H9 (cell line): Measurements from ENCODE around the gene TRIM51. TPM values are rescaled to one million over a fixed set of nuclear protein-coding genes. Genes with fewer than 3 reads are reported as not detected.

Experiments used
- DNase-seq: peaks from one replicate; pipeline ENCODE4 v3.0.0-alpha.2; 2017
- H2AFZ ChIP-seq: one replicate; pipeline ENCODE4 v1.6.1; 2013; ENCODE audit warnings: mild to moderate bottlenecking, low read length, control low read depth, moderate library complexity
- H2AK5ac ChIP-seq: 2 replicates; pipeline ENCODE4 v1.6.1; 2013; ENCODE audit warnings: low read length, control low read depth, mixed read lengths; ENCODE audit not compliant: insufficient read length
- H2BK120ac ChIP-seq: one replicate; pipeline ENCODE4 v1.6.1; 2013; ENCODE audit warnings: low read depth, mild to moderate bottlenecking, low read length, control low read depth, inconsistent platforms; ENCODE audit not compliant: poor library complexity, severe bottlenecking
- H2BK12ac ChIP-seq: 2 replicates; pipeline ENCODE4 v1.6.1; 2013; ENCODE audit warnings: low read length, control low read depth, mixed read lengths, low read depth; ENCODE audit not compliant: insufficient read length
- H2BK15ac ChIP-seq: 2 replicates; pipeline ENCODE4 v1.6.1; 2013; ENCODE audit warnings: low read depth, low read length, control low read depth
- H2BK20ac ChIP-seq: one replicate; pipeline ENCODE4 v1.6.1; 2013; ENCODE audit warnings: low read depth, mild to moderate bottlenecking, low read length, control low read depth, inconsistent platforms; ENCODE audit not compliant: poor library complexity, severe bottlenecking
- H2BK5ac ChIP-seq: 2 replicates; pipeline ENCODE4 v1.6.1; 2013; ENCODE audit warnings: low read length, control low read depth, mixed read lengths; ENCODE audit not compliant: insufficient read length
- H3K14ac ChIP-seq: 2 replicates; pipeline ENCODE4 v1.6.1; 2013; ENCODE audit warnings: low read length, control low read depth; ENCODE audit not compliant: insufficient read depth
- H3K18ac ChIP-seq: 2 replicates; pipeline ENCODE4 v1.6.1; 2013; ENCODE audit warnings: low read depth, mild to moderate bottlenecking, mixed read lengths, low read length, control low read depth; ENCODE audit not compliant: insufficient read length
- H3K23ac ChIP-seq: 2 replicates; pipeline ENCODE4 v1.6.1; 2013; ENCODE audit warnings: low read length, control low read depth, mixed read lengths, low read depth; ENCODE audit not compliant: insufficient read length
- H3K23me2 ChIP-seq: 2 replicates; pipeline ENCODE4 v1.6.1; 2013; ENCODE audit warnings: low read depth, mild to moderate bottlenecking, mixed read lengths, low read length, control low read depth; ENCODE audit not compliant: insufficient read length, poor library complexity, severe bottlenecking
- H3K27ac ChIP-seq: 2 replicates; pipeline ENCODE4 v1.5.1; 2013; ENCODE audit warnings: low read length, control low read depth, mixed read lengths, low read depth; ENCODE audit not compliant: insufficient read length
- H3K27me3 ChIP-seq: 2 replicates; pipeline ENCODE4 v1.6.1; 2013; ENCODE audit warnings: low read length, control low read depth, inconsistent platforms; ENCODE audit not compliant: insufficient read depth
- H3K4ac ChIP-seq: 2 replicates; pipeline ENCODE4 v1.6.1; 2013; ENCODE audit warnings: low read depth, mild to moderate bottlenecking, control low read depth, inconsistent platforms, low read length, moderate library complexity
- H3K4me1 ChIP-seq: 2 replicates; pipeline ENCODE4 v1.6.1; 2013; ENCODE audit warnings: low read length, control low read depth, inconsistent platforms; ENCODE audit not compliant: insufficient read depth
- H3K4me2 ChIP-seq: 2 replicates; pipeline ENCODE4 v1.6.1; 2013; ENCODE audit warnings: low read length, control low read depth, mixed read lengths; ENCODE audit not compliant: insufficient read length, insufficient read depth
- H3K56ac ChIP-seq: 2 replicates; pipeline ENCODE4 v1.6.1; 2013; ENCODE audit warnings: low read depth, mild to moderate bottlenecking, mixed read lengths, low read length, control low read depth; ENCODE audit not compliant: insufficient read length
- H3K79me1 ChIP-seq: 2 replicates; pipeline ENCODE4 v1.6.1; 2013; ENCODE audit warnings: low read depth, mild to moderate bottlenecking, moderate library complexity, low read length, control low read depth, inconsistent platforms; ENCODE audit not compliant: insufficient read depth, poor library complexity, severe bottlenecking
- H3K79me2 ChIP-seq: 2 replicates; pipeline ENCODE4 v1.6.1; 2013; ENCODE audit warnings: low read length, control low read depth, inconsistent platforms; ENCODE audit not compliant: insufficient read depth
- H3K9ac ChIP-seq: 2 replicates; pipeline ENCODE4 v1.6.1; 2013; ENCODE audit warnings: low read length, control low read depth, mixed read lengths; ENCODE audit not compliant: insufficient read length; ENCODE audit errors: extremely low read depth
- H3K9me3 ChIP-seq: one replicate; pipeline ENCODE4 v1.6.1; 2013; ENCODE audit warnings: low read depth, low read length, inconsistent platforms; ENCODE audit not compliant: control insufficient read depth
- H3T11ph ChIP-seq: one replicate; pipeline ENCODE4 v1.6.1; 2013; ENCODE audit warnings: mild to moderate bottlenecking, low read length, control low read depth, inconsistent platforms
- H4K20me1 ChIP-seq: one replicate; pipeline ENCODE4 v1.6.1; 2013; ENCODE audit not compliant: control insufficient read depth, insufficient read length, insufficient read depth
- H4K5ac ChIP-seq: 2 replicates; pipeline ENCODE4 v1.6.1; 2013; ENCODE audit warnings: low read depth, mild to moderate bottlenecking, mixed read lengths, low read length, control low read depth; ENCODE audit not compliant: insufficient read length
- H4K8ac ChIP-seq: replicated peaks from 2 replicates; pipeline ENCODE4 v1.6.1; 2013; ENCODE audit warnings: low read length, control low read depth, mixed read lengths, low read depth; ENCODE audit not compliant: insufficient read length
- H4K91ac ChIP-seq: 2 replicates; pipeline ENCODE4 v1.6.1; 2013; ENCODE audit warnings: low read depth, mild to moderate bottlenecking, moderate library complexity, mixed read lengths, low read length, control low read depth; ENCODE audit not compliant: insufficient read length
- H3K27ac Mint-ChIP-seq, 3 experiments: 2 replicates in 2 of 3; 3 replicates in 1 of 3; pipeline ENCODE4 v1.8.0; 2020 to 2021; ENCODE audit warnings: mixed read lengths in 3 of 3, mild to moderate bottlenecking in 1 of 3, moderate library complexity in 1 of 3
- H3K27me3 Mint-ChIP-seq: 2 replicates; pipeline ENCODE4 v1.8.0; 2021; ENCODE audit warnings: low read depth, mild to moderate bottlenecking, moderate library complexity, mixed read lengths
- H3K36me3 Mint-ChIP-seq, 3 experiments: 2 replicates in 2 of 3; 3 replicates in 1 of 3; pipeline ENCODE4 v1.8.0; 2020 to 2021; ENCODE audit warnings: low read depth in 3 of 3, mixed read lengths in 3 of 3; ENCODE audit not compliant: insufficient read depth in 1 of 3
- H3K4me1 Mint-ChIP-seq, 2 experiments: 2 replicates each; pipeline ENCODE4 v1.8.0; 2020; ENCODE audit warnings: mixed read lengths in 2 of 2
- H3K4me3 Mint-ChIP-seq, 2 experiments: 2 replicates in 1 of 2; 3 replicates in 1 of 2; pipeline ENCODE4 v1.8.0; 2020 to 2021; ENCODE audit warnings: mild to moderate bottlenecking in 2 of 2, mixed read lengths in 2 of 2, moderate library complexity in 1 of 2
- H3K9me3 Mint-ChIP-seq, 2 experiments: 2 replicates in 1 of 2; 3 replicates in 1 of 2; pipeline ENCODE4 v1.8.0; 2020; ENCODE audit warnings: mild to moderate bottlenecking in 2 of 2, mixed read lengths in 2 of 2, moderate library complexity in 1 of 2
- WGBS: extraction: QIAGEN DNeasy Blood & Tissue Kit; methylation state at CpG from one replicate; pipeline ENCODE4 v1.1.7; 2013; ENCODE audit warnings: missing lambda C conversion rate, low lambda C conversion rate, mixed read lengths; ENCODE audit not compliant: insufficient read length; ENCODE audit errors: extremely low coverage; 5-methylcytosine and 5-hydroxymethylcytosine counted together
- total RNA-seq: library from RNA; stranded (reverse); gene quantifications from 2 replicates; pipeline ENCODE4 v1.2.1, GENCODE V29; 2021
- TF ChIP-seq, protein P1 (sequence below): fragments of 200-600 bp; sonication (generic); conservative IDR thresholded peaks from 3 replicates; pipeline ENCODE4 v1.8.0; 2021; ENCODE audit warnings: antibody characterized with exemption, mild to moderate bottlenecking

Gene TRIM51
- total RNA-seq, 1 experiment from 2014 or later: not detected

DNA sequence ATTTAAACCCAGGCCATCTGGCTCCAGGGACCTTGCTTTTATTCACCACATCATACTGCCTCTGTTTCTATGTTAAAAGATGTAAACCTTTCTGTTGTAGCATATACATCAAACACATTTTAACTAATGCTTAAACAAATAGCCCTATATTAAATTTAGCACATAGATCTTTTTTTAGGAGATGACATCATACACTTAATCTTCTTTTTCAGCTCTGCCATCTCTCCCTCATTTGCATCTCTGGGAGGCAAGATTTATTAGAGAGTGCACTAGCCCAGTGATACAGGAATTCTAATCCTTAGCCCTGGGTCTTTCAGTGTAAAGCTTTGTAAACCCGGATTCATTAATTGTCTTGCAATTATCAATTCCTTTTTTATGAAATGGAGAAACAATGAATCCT is 31.0 kb upstream of the TRIM51 start:
- peaks cover 66% of the 10 kb centered on the region for H3K9me3 ChIP-seq
- Mint-ChIP-seq H3K4me1 (no peaks in the 10 kb centered on the region), H3K36me3 (peaks cover 0 to 15% (median 4%) of the 10 kb centered on the region in 3 experiments; a peak in 3 of 7 replicates), H3K27me3 (no peaks in the 10 kb centered on the region), H3K9me3 (peaks cover 76 to 87% of the 10 kb centered on the region in 2 experiments), H3K27ac (no peak overlapping the region), H3K4me3 (no peak overlapping the region)
- no peak overlapping the region for H2BK5ac ChIP-seq
- H3K14ac ChIP-seq: no peak overlapping the region
- no peak overlapping the region for H3K4ac ChIP-seq
- no peak overlapping the region for H3K27ac ChIP-seq
- no peak overlapping the region for H3K56ac ChIP-seq
- H3K9ac ChIP-seq: no peak overlapping the region
- no peaks in the 10 kb centered on the region for H4K20me1 ChIP-seq
- DNase-seq: no peak
- H3K79me1 ChIP-seq: no peaks in the 10 kb centered on the region
- H3K79me2 ChIP-seq: no peaks in the 10 kb centered on the region
- H3K23me2 ChIP-seq: no peaks in the 10 kb centered on the region
- H3K27me3 ChIP-seq: no peaks in the 10 kb centered on the region
- H3K4me1 ChIP-seq: no peaks in the 10 kb centered on the region
- no peak overlapping the region for H2BK12ac ChIP-seq
- H2BK15ac ChIP-seq: no peak overlapping the region
- no peak overlapping the region for H2AK5ac ChIP-seq
- no peak overlapping the region for H2AFZ ChIP-seq
- no peak overlapping the region for H4K5ac ChIP-seq
- H4K8ac ChIP-seq: no peak overlapping the region
- no peak overlapping the region for H2BK20ac ChIP-seq
- H4K91ac ChIP-seq: no peak overlapping the region
- WGBS: no CpG with 5 or more reads among the region's 1 CpG
- TF ChIP-seq, protein P1, sequence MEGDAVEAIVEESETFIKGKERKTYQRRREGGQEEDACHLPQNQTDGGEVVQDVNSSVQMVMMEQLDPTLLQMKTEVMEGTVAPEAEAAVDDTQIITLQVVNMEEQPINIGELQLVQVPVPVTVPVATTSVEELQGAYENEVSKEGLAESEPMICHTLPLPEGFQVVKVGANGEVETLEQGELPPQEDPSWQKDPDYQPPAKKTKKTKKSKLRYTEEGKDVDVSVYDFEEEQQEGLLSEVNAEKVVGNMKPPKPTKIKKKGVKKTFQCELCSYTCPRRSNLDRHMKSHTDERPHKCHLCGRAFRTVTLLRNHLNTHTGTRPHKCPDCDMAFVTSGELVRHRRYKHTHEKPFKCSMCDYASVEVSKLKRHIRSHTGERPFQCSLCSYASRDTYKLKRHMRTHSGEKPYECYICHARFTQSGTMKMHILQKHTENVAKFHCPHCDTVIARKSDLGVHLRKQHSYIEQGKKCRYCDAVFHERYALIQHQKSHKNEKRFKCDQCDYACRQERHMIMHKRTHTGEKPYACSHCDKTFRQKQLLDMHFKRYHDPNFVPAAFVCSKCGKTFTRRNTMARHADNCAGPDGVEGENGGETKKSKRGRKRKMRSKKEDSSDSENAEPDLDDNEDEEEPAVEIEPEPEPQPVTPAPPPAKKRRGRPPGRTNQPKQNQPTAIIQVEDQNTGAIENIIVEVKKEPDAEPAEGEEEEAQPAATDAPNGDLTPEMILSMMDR: no peak
- no peak overlapping the region for H3T11ph ChIP-seq
- no peak overlapping the region for H3K18ac ChIP-seq
- H3K4me2 ChIP-seq: no peak overlapping the region
- H2BK120ac ChIP-seq: no peak overlapping the region
- H3K23ac ChIP-seq: no peak overlapping the region
